ENCODE results near the gene PHF2.

Gene PHF2

DNA sequence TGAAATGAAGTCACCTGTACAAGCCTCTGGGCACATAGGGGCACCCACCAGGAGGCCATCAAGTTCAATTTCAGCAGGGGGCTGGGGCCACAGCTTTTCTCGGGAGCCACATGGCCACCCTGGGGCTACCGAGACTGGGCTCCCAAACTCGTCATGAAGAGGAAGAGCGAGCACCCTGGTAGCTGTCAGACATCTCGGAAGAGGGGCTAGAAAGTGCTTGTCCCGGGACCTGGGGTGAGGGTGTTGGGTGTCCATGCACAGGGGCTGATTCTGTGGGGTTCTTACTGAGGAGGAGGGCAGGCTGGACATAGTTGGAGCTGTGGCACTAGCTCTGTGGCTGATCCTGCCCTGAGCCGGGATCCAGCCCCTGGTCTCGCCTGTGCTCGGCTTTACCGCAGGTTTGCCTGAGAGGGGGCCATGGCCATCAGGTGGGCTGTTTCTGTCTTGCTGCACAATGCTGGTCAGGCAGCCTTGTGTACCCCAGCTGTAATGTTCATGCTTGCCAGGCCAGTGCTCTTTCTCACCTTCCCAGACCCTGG, 70.3 kb downstream of the PHF2 start:
- TF ChIP-seq CTCF (IDR thresholded peaks at IDR 0.05; ENCODE audit: unreplicated experiment in 3 of 3) = no peak
- Mint-ChIP-seq H3K27me3 (ENCODE audit: low read depth) (no peaks in the 10 kb centered on the region), H3K27ac (no peak overlapping the region), H3K4me1 (peaks cover 8% of the 10 kb centered on the region), H3K36me3 (ENCODE audit: low read depth) (peaks cover 35% of the 10 kb centered on the region), H3K9me3 (no peaks in the 10 kb centered on the region), H3K4me3 (no peak overlapping the region)

- H3K4me3 Mint-ChIP-seq = no peak overlapping the region
- H3K27me3 Mint-ChIP-seq (ENCODE audit: low read depth) = no peaks in the 10 kb centered on the region
- H3K36me3 Mint-ChIP-seq (ENCODE audit: low read depth) = peaks cover 34% of the 10 kb centered on the region
- no peaks in the 10 kb centered on the region for H3K4me1 Mint-ChIP-seq
- H3K9me3 Mint-ChIP-seq = no peaks in the 10 kb centered on the region
- H3K27ac Mint-ChIP-seq = no peak overlapping the region
- no peak for TF ChIP-seq CTCF (IDR thresholded peaks at IDR 0.05; ENCODE audit: unreplicated experiment in 3 of 3)
Measured at GRCh38 chr9:93648181-93648580, 71.8 kb downstream of the PHF2 start.

GRCh38 chr9:93648836-93649235, 72.5 kb downstream of the PHF2 start:
- H3K27ac Mint-ChIP-seq = no peak overlapping the region
- peaks cover 28% of the 10 kb centered on the region for H3K36me3 Mint-ChIP-seq (ENCODE audit: low read depth)
- no peak for TF ChIP-seq CTCF (IDR thresholded peaks at IDR 0.05; ENCODE audit: unreplicated experiment in 3 of 3)
- no peaks in the 10 kb centered on the region for H3K4me1 Mint-ChIP-seq
- H3K4me3 Mint-ChIP-seq = no peak overlapping the region
- H3K27me3 Mint-ChIP-seq (ENCODE audit: low read depth) = no peaks in the 10 kb centered on the region
- no peaks in the 10 kb centered on the region for H3K9me3 Mint-ChIP-seq

DNA sequence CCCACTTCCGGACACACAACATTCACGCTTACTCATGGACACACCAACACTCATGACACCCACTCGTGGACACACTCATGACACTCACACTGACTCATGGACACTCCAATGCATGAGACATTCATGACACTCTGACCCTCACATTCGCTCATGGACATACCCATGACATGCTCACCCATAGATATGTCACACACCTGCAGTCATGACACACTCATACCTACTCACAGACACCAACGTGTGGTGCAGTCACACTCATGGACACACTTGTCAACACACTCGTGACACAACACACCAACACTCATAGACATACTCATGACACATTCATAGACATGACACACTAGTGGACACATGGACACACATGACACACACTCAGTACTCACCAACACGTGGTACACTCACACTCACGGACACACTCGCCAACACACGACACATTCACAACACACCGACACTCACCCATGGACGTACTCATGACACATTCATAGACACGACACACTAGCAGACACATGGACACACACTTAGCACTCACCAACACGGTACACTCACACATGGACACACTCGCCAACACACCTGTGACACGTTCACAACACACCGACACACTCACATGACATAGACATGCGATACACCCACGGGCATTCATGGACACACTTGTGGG, 73.4 kb downstream of the PHF2 start:
- H3K27ac Mint-ChIP-seq = no peak overlapping the region
- H3K9me3 Mint-ChIP-seq = no peaks in the 10 kb centered on the region
- H3K27me3 Mint-ChIP-seq (ENCODE audit: low read depth) = no peaks in the 10 kb centered on the region
- H3K36me3 Mint-ChIP-seq (ENCODE audit: low read depth) = peaks cover 22% of the 10 kb centered on the region
- no peaks in the 10 kb centered on the region for H3K4me1 Mint-ChIP-seq
- no peak overlapping the region for H3K4me3 Mint-ChIP-seq
- TF ChIP-seq CTCF (IDR thresholded peaks at IDR 0.05; ENCODE audit: unreplicated experiment in 3 of 3) = no peak

DNA sequence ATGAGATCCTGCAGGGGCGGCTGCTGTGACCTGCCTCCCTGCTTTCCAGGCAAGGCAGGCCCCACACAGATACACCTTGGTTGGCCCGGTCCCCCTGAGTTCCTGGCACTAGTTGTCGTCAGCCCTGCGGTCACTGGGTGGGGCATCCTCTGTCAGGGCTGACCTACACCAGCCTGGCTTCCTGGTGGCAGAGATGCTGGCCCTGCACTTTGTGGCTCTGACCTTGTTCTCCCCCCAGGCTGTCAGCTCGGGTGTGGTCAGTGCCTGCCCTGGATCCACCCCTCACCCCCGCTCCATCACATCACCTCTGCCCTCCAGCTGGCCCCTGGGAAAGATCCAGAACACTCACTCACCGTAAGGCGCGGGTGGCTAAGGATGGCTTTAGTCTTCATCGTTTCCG, 74.1 kb downstream of the PHF2 start:
- Mint-ChIP-seq H3K36me3 (ENCODE audit: low read depth) (peaks cover 20% of the 10 kb centered on the region), H3K9me3 (no peaks in the 10 kb centered on the region), H3K4me3 (no peak overlapping the region), H3K27me3 (ENCODE audit: low read depth) (no peaks in the 10 kb centered on the region), H3K4me1 (no peaks in the 10 kb centered on the region), H3K27ac (no peak overlapping the region)
- no peak for TF ChIP-seq CTCF (IDR thresholded peaks at IDR 0.05; ENCODE audit: unreplicated experiment in 3 of 3)

- no peak overlapping the region for H3K27ac Mint-ChIP-seq
- H3K27me3 Mint-ChIP-seq (ENCODE audit: low read depth) = no peaks in the 10 kb centered on the region
- no peak overlapping the region for H3K4me3 Mint-ChIP-seq
- no peaks in the 10 kb centered on the region for H3K9me3 Mint-ChIP-seq
- TF ChIP-seq CTCF (IDR thresholded peaks at IDR 0.05; ENCODE audit: unreplicated experiment in 3 of 3) = no peak
- H3K4me1 Mint-ChIP-seq = no peaks in the 10 kb centered on the region
- peaks cover 20% of the 10 kb centered on the region for H3K36me3 Mint-ChIP-seq (ENCODE audit: low read depth)
Measured at GRCh38 chr9:93651521-93651950, 75.2 kb downstream of the PHF2 start.
